Spleen (tissue), 11 donors: Measurements from ENCODE around the gene AHCYL2. TPM values are rescaled to one million over a fixed set of nuclear protein-coding genes. Genes with fewer than 3 reads are reported as not detected.

Source experiments
- DNase-seq: peaks from one replicate; pipeline ENCODE4 v3.0.0-alpha.2; 2020
- H3K27ac ChIP-seq, 8 donors: fragments of 200-600 bp; sonication (generic) in 7 of 8; 1 replicate in 4 of 8; 2 replicates in 4 of 8; pipeline versions ENCODE4 v1.5.0 to v1.8.0; 2016 to 2021; ENCODE audit warnings: inconsistent platforms in 4 of 8, mild to moderate bottlenecking in 4 of 8, moderate library complexity in 1 of 8
- H3K27me3 ChIP-seq, 7 donors: fragments of 200-600 bp; sonication (generic) in 6 of 7; replicated peaks in 1 of 7; 1 replicate in 4 of 7; 2 replicates in 3 of 7; pipeline versions ENCODE4 v1.5.0 to v1.8.0; 2016 to 2021; ENCODE audit warnings: inconsistent platforms in 3 of 7, mild to moderate bottlenecking in 1 of 7
- H3K36me3 ChIP-seq, 6 donors: fragments of 200-600 bp; sonication (generic) in 5 of 6; 1 replicate in 4 of 6; 2 replicates in 2 of 6; pipeline versions ENCODE4 v1.5.0 to v1.8.0; 2016 to 2021; ENCODE audit warnings: inconsistent platforms in 2 of 6
- H3K4me1 ChIP-seq, 6 donors: fragments of 200-600 bp; sonication (generic) in 5 of 6; 1 replicate in 3 of 6; 2 replicates in 3 of 6; pipeline versions ENCODE4 v1.5.0 to v1.8.0; 2016 to 2021; ENCODE audit warnings: inconsistent platforms in 3 of 6
- H3K4me3 ChIP-seq, 8 donors: fragments of 200-600 bp; sonication (generic) in 7 of 8; 1 replicate in 4 of 8; 2 replicates in 4 of 8; pipeline versions ENCODE4 v1.5.0 to v1.8.0; 2016 to 2021; ENCODE audit warnings: inconsistent platforms in 4 of 8, mild to moderate bottlenecking in 4 of 8, moderate library complexity in 2 of 8
- H3K9me3 ChIP-seq, 8 donors: fragments of 200-600 bp; sonication (generic) in 7 of 8; 1 replicate in 4 of 8; 2 replicates in 4 of 8; pipeline versions ENCODE4 v1.5.0 to v1.8.0; 2016 to 2021; ENCODE audit warnings: inconsistent platforms in 4 of 8
- POLR2A ChIP-seq, 3 donors: fragments of 450-650 bp; IDR thresholded peaks; one replicate each; pipeline ENCODE4 v1.5.1; 2017; ENCODE audit warnings: antibody characterized with exemption in 3 of 3, mild to moderate bottlenecking in 1 of 3
- POLR2AphosphoS5 ChIP-seq, 3 donors: sonication (generic); formaldehyde crosslinking; IDR thresholded peaks; one replicate each; pipeline ENCODE4 v1.5.1; 2017; ENCODE audit warnings: antibody characterized with exemption in 3 of 3
- WGBS, 5 donors: extraction: QIAGEN DNeasy Blood & Tissue Kit in 3 of 5; methylation state at CpG; one replicate each; pipeline versions ENCODE4 v1.1.5 to v1.1.7; 2013 to 2018; 5-methylcytosine and 5-hydroxymethylcytosine counted together
- intact Hi-C: fragments of 100-400 bp; cut with DNase I; formaldehyde crosslinking; loops from one replicate; pipeline ENCODE4 v1.15.0; 2023; ENCODE audit warnings: low total_unique reads
- polyA plus RNA-seq, 3 donors: library from polyadenylated mRNA; stranded (reverse); fragments of 200-250 nt; gene quantifications; one replicate each; pipeline ENCODE4 v1.2.1, GENCODE V29; 2013
- total RNA-seq, 7 donors: library from RNA; depleted of rRNA in 3 of 7; stranded (reverse); fragments of >200 nt in 3 of 7; fragmentation: NEBNext Ultra II Directional in 4 of 7; extraction: Animal tissue kit (Norgen Biotek cat#: 25700) in 4 of 7; gene quantifications; one replicate each; pipeline versions ENCODE4 v1.1.0 to v1.2.1, GENCODE V29; 2016 to 2021
- TF ChIP-seq, protein P1 (sequence below), 11 experiments: fragments of 200-600 bp in 7 of 11; fragments of 450-650 bp in 4 of 11; sonication (generic) in 4 of 11; IDR thresholded peaks in 8 of 11; conservative IDR thresholded peaks in 3 of 11; 1 replicate in 7 of 11; 2 replicates in 4 of 11; pipeline versions ENCODE4 v1.4.0 to v1.8.0; 2016 to 2021; ENCODE audit warnings: antibody characterized with exemption in 11 of 11, inconsistent platforms in 4 of 11, mild to moderate bottlenecking in 1 of 11
- donor health status: healthy with polysubstance abuse.
- donor health status: DM: no; HTN: no; CAD: no; lungs with moderate emphysema.
- donor health status: DM: no; HTN: no; CAD: no.
- donor health status: Bipolar disorder and iron deficiency.
- donor health status: healthy.
- donor health status: DM: no; HTN: no; CAD: no.
- donor health status: DM: yes; HTN: yes; CAD: no.

AHCYL2 gene
- total and polyA plus RNA-seq, 10 donors, result 3.1 to 20.1 (median 17.8) TPM

DNA sequence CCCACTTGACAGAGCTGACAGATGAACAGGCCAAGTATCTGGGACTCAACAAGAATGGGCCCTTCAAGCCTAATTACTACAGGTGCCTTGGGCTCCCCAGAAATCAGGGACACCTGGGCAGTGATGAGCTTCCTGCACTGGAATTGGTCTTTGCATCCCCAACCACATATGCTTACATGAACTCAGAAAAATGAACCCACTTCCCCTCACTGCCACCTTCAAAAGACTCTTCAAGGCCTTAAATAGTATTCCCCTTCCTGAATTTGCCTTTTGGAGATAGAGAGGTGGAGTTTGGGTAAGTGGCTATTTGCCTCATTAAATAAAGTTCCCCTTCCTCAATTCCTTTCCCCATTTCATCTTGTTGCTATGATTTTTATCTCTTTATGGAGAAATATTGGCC, 201.7 kb downstream of the AHCYL2 start:
- Histone ChIP-seq H3K27me3 (no peaks in the 10 kb centered on the region), H3K36me3 (peaks cover 0 to 63% (median 13%) of the 10 kb centered on the region in 6 donors), H3K4me1 (no peaks in the 10 kb centered on the region), H3K27ac (no peak overlapping the region), H3K4me3 (no peak overlapping the region), H3K9me3 (no peaks in the 10 kb centered on the region)
- intact Hi-C loops, result no loop called here
- no peak for DNase-seq
- TF ChIP-seq POLR2AphosphoS5 (IDR thresholded peaks at IDR 0.05) (no peak), POLR2A (IDR thresholded peaks at IDR 0.05) (no peak)
- TF ChIP-seq, protein P1, sequence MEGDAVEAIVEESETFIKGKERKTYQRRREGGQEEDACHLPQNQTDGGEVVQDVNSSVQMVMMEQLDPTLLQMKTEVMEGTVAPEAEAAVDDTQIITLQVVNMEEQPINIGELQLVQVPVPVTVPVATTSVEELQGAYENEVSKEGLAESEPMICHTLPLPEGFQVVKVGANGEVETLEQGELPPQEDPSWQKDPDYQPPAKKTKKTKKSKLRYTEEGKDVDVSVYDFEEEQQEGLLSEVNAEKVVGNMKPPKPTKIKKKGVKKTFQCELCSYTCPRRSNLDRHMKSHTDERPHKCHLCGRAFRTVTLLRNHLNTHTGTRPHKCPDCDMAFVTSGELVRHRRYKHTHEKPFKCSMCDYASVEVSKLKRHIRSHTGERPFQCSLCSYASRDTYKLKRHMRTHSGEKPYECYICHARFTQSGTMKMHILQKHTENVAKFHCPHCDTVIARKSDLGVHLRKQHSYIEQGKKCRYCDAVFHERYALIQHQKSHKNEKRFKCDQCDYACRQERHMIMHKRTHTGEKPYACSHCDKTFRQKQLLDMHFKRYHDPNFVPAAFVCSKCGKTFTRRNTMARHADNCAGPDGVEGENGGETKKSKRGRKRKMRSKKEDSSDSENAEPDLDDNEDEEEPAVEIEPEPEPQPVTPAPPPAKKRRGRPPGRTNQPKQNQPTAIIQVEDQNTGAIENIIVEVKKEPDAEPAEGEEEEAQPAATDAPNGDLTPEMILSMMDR (IDR thresholded peaks at IDR 0.05 in 8 of 11, conservative IDR thresholded peaks at IDR 0.05 in 3 of 11), result no peak

DNA sequence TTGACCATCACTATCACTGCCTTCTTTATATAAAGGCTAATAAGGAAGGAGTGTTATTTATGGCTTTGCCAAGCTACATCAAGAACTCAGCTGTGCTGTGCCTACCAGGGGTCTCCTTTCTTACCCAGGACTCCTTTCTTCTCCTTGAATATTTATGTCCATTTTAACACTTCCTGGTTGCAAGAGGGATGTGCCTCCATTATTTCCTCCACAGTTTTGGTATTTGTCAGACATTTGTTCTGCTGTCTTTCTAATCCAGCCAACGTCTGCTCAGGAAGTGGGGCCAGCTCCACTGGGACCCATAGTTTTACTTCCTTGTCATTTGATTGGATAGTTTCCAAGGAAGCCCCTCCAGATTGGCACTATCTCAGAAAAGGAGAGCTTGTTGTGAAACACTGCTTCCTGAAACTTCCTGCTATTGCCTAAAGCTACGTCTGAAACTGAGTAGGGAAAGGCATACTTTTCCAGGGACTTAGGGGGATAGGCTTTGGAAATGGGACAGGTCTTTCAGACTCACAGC, 202.8 kb downstream of the AHCYL2 start:
- H3K27me3 ChIP-seq, result peaks cover 0 to 7% (median 0%) of the 10 kb centered on the region in 7 donors
- TF ChIP-seq, protein P1 (IDR thresholded peaks at IDR 0.05 in 8 of 11, conservative IDR thresholded peaks at IDR 0.05 in 3 of 11), result no peak
- no peak for TF ChIP-seq POLR2AphosphoS5 (IDR thresholded peaks at IDR 0.05)
- TF ChIP-seq POLR2A (IDR thresholded peaks at IDR 0.05), result no peak
- H3K9me3 ChIP-seq, result no peaks in the 10 kb centered on the region
- 28 to 47% (median 30%) methylated on average over 2 of the region's 2 CpGs for WGBS, 5 donors
- no peak for DNase-seq
- intact Hi-C loops, result no loop called here
- peaks cover 0 to 56% (median 13%) of the 10 kb centered on the region in 6 donors for H3K36me3 ChIP-seq
- no peaks in the 10 kb centered on the region for H3K4me1 ChIP-seq
- no peak overlapping the region for H3K27ac ChIP-seq
- H3K4me3 ChIP-seq, result no peak overlapping the region

DNA sequence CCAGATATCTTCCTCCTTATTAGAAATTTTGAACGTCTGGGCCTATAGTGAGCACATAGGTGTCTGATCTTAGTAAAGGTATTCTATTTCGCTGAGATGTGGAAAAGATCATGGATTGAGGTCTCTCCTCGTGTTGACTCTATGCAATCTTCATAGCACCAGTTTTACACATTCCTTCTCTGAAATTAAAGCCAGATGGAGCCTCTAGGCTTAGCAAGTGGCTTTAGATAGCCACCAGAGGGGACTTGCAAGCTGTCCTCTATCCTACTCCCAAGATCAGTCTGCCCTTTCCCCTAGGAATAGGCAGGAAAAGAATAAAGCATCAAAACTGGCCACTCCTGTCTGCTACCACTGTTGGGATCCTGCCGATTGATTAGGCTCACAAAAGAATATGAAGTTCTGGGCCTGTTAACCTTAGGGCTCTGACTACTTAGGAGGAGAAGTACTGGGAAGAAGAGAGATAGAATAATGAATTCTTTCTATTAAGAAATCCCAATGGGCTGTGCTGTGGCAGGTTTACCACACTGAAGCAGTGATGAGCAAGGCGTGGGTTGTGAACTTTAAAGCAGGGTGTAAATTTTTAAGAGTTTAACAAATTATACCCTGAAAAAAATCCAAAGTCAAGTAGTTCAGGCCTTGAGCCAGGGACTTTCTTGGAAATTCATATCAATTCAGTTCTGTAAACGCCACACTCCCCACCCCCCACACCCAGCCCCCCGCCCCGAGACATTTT, 207.2 kb downstream of the AHCYL2 start:
- H3K4me1 ChIP-seq, result peaks cover 6 to 24% (median 18%) of the 10 kb centered on the region in 6 donors
- intact Hi-C loops, result no loop called here
- TF ChIP-seq POLR2A (IDR thresholded peaks at IDR 0.05) (no peak), POLR2AphosphoS5 (IDR thresholded peaks at IDR 0.05) (no peak)
- TF ChIP-seq, protein P1 (IDR thresholded peaks at IDR 0.05 in 8 of 11, conservative IDR thresholded peaks at IDR 0.05 in 3 of 11), result no peak
- 80 to 89% (median 84%) methylated on average over 8 of the region's 8 CpGs for WGBS, 5 donors
- H3K27ac ChIP-seq, result no peak overlapping the region
- no peak overlapping the region for H3K4me3 ChIP-seq
- no peak for DNase-seq
- peaks cover 0 to 13% (median 3%) of the 10 kb centered on the region in 6 donors for H3K36me3 ChIP-seq
- H3K27me3 ChIP-seq, result peaks cover 0 to 45% (median 13%) of the 10 kb centered on the region in 7 donors
- H3K9me3 ChIP-seq, result no peaks in the 10 kb centered on the region
